ENCODE data around the gene OIP5. TPM values are rescaled to one million over a fixed set of nuclear protein-coding genes. Genes with fewer than 3 reads are reported as not detected.
"Not testable (repeated sequence)": the region's sequence is repeated elsewhere in the genome, so short reads cannot be mapped to it uniquely, and the experiment has no call there.

The OIP5 gene
- total RNA-seq, 2 experiments from 2014 or later: 17.1 to 17.2 TPM

DNA sequence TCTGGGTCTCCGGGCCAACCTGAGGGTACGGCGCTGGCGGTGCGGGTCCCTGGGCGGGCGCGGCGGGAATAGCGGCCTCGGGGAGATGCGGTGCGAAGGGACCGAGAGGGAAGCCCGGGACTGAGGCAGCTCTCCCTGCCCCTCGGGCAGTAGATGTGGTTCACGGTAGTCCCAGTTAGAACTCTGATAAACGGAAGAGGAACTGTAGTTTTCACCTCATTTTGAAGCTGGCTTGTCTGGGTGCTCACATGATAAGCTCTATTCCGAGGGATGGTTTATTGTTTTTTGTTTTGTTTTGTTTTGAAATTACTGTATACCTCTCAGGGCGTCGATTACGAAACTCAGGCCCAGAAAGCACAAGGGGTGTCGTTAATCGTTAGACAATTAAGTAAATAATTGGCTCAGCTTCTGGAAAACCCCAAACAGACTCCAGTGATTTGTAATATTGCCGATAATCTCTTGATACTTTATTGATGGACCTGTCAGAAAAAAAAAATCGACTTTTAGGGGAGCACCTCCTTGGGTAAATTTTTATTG is 703 bp upstream of the OIP5 start:
- ATAC-seq (ENCODE audit: low read depth) (no peak), DNase-seq (no peak)
- Mint-ChIP-seq H3K4me1 (peaks cover 29% of the 10 kb centered on the region), H3K4me3 (peak overlapping the region; percentile 98), H3K27me3 (no peaks in the 10 kb centered on the region), H3K36me3 (peaks cover 25% of the 10 kb centered on the region), H3K9me3 (no peaks in the 10 kb centered on the region), H3K27ac (peak overlapping the region; percentile 99)
- POLR2A ChIA-PET: interaction anchor here (0.6 to 2.4 kb wide), 24 partner anchors 8 to 786 kb away, joined by 3 to 26 read pairs (median 4); partner anchors contain the start of genes CHAC1, CHP1, EXD1 and INO80

DNA sequence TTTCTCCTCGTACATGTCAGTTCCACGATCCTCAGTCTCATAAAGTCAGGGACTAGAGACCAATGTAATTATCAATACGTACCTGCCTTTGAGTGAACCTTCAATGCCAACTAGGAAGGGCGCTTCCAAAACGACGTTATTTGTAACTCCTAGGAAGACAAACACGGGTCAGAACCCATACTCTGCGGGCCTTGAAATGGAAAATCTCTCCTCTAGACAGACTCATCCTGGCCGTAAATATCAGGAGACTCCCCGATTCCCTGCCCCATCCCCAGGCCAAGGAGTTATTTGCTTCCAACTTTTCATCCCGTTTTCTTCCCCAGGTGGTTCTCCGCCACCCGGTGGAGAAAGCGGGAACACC is 578 bp downstream of the OIP5 start:
- no peaks in the 10 kb centered on the region for H3K27me3 Mint-ChIP-seq
- ATAC-seq (ENCODE audit: low read depth) (no peak), DNase-seq (no peak)
- no peaks in the 10 kb centered on the region for H3K9me3 Mint-ChIP-seq
- POLR2A ChIA-PET: interaction anchor here (0.9 to 2.4 kb wide), 17 partner anchors 9 to 765 kb away, joined by 3 to 26 read pairs (median 5); partner anchors contain the start of genes CHAC1, CHP1, EXD1 and INO80
- peaks cover 21% of the 10 kb centered on the region for H3K4me1 Mint-ChIP-seq
- peak overlapping the region; percentile 99 for H3K27ac Mint-ChIP-seq
- peak overlapping the region; percentile 98 for H3K4me3 Mint-ChIP-seq
- peaks cover 21% of the 10 kb centered on the region for H3K36me3 Mint-ChIP-seq

DNA sequence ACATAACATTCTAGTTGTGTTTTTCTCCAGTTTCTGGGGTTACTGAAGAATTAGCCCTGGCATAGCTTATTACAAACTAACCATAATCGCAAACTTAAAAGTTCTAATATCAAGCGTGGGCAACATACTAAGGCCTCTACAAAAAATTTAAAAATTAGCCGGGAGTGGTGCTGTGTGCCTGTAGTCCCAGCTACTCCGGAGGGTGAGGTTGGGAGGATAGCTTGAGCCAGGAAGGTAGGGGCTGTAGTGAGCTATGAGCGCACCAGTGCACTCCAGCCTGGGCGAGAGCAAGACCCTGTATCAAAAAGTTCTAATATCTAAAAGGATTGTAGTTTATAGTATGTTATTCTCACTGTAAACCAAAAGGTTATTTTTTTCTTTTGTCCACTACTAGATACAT is 1.1 kb downstream of the OIP5 start:
- ATAC-seq (ENCODE audit: low read depth): no peak
- POLR2A ChIA-PET: no interaction called here
- no peaks in the 10 kb centered on the region for H3K9me3 Mint-ChIP-seq
- peaks cover 18% of the 10 kb centered on the region for H3K4me1 Mint-ChIP-seq
- H3K27me3 Mint-ChIP-seq: no peaks in the 10 kb centered on the region
- peak overlapping the region; percentile 99 for H3K27ac Mint-ChIP-seq
- DNase-seq: no peak
- H3K36me3 Mint-ChIP-seq: peaks cover 26% of the 10 kb centered on the region
- peak overlapping the region; percentile 98 for H3K4me3 Mint-ChIP-seq

DNA sequence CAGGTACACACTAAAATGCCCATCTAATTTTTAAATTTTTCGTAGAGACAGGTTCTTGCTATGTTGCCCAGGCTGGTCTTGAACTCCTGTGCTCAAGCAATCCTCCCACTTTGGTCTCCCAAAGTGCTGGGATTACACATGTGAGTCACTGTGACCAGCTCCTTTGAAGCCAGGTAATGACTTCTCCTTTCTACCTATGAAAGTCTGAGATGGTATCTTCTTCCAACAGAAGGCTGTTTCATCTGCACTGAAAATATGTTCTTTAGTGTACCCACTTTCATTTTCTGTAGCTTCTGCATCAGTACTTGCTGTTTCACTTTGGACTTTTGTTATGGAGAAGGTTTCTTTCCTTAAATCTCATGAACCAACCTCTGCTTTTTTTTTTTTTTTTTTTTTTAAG is 8.8 kb downstream of the OIP5 start:
- no peak for DNase-seq
- peaks cover 7% of the 10 kb centered on the region for H3K4me1 Mint-ChIP-seq
- peaks cover 37% of the 10 kb centered on the region for H3K36me3 Mint-ChIP-seq
- peak overlapping the region; percentile 58 for H3K27ac Mint-ChIP-seq
- POLR2A ChIA-PET: interaction anchor here (0.6 to 3.2 kb wide), 3 partner anchors 9 to 519 kb away, joined by 3 to 22 read pairs (median 4); partner anchors contain the start of genes NUSAP1 and OIP5
- no peaks in the 10 kb centered on the region for H3K27me3 Mint-ChIP-seq
- H3K4me3 Mint-ChIP-seq: no peak overlapping the region
- no peaks in the 10 kb centered on the region for H3K9me3 Mint-ChIP-seq
- ATAC-seq (ENCODE audit: low read depth): peak; percentile 58

DNA sequence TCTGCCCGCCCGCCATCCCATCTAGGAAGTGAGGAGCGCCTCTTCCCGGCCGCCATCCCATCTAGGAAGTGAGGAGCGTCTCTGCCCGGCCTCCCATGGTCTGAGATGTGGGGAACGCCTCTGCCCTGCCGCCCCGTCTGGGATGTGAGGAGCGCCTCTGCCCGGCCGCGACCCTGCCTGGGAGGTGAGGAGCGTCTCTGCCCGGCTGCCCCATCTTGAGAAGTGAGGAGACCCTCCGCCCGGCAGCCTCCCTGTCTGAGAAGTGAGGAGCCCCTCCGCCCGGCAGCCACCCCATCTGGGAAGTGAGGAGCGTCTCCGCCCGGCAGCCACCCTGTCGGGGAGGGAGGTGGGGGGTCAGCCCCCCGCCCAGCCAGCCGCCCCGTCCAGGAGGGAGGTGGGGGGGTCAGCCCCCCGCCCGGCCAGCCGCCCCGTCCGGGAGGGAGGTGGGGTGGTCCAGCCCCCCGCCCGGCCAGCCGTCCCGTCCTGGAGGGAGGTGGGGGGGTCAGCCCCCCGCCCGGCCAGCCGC is 11.5 kb downstream of the OIP5 start:
- H3K27me3 Mint-ChIP-seq; ATAC-seq (ENCODE audit: low read depth); H3K27ac Mint-ChIP-seq; H3K9me3 Mint-ChIP-seq; H3K4me1 Mint-ChIP-seq; H3K4me3 Mint-ChIP-seq; POLR2A ChIA-PET; DNase-seq: not testable (repeated sequence)
- H3K36me3 Mint-ChIP-seq: peaks cover 30% of the 10 kb centered on the region

DNA sequence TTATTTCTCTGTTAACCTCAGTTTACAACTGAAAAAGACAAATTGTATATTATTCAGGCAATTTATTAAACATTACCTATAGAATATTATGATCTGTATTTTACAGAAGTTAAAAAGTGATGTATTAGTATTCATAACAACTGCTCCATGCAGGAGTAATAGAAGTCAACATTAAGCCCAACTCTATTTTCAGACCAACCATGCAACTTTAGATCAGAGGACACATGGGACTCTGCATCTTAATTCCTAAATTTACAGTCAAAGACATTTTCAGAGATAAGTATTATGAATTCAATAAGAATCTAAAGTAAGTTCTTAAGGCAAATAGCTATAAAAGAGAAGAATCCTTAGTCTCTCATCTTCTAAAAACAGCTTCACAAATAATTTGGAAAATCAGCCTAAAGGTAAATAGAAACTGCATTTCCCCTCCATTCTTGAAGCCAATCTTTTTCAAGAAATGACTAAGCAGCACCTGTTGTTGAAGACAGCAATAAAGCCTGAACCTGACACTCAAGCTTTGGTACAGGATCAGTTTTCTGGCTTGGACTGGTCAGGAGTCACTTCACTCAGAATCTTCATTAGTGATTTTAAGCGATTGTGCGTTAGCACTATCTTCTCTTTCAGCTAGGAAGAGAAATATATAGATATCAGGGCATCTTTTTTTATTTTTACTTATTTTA is 23.0 kb downstream of the OIP5 start:
- Mint-ChIP-seq H3K4me1 (peaks cover 7% of the 10 kb centered on the region), H3K27me3 (no peaks in the 10 kb centered on the region), H3K4me3 (no peak overlapping the region), H3K27ac (no peak overlapping the region), H3K9me3 (no peaks in the 10 kb centered on the region), H3K36me3 (peaks cover 14% of the 10 kb centered on the region)
- DNase-seq: no peak
- POLR2A ChIA-PET: interaction anchor here (0.6 to 0.9 kb wide), 3 partner anchors 10 to 22 kb away, joined by 3 to 4 read pairs (median 3); no protein-coding TSS in a partner anchor
- no peak for ATAC-seq (ENCODE audit: low read depth)

DNA sequence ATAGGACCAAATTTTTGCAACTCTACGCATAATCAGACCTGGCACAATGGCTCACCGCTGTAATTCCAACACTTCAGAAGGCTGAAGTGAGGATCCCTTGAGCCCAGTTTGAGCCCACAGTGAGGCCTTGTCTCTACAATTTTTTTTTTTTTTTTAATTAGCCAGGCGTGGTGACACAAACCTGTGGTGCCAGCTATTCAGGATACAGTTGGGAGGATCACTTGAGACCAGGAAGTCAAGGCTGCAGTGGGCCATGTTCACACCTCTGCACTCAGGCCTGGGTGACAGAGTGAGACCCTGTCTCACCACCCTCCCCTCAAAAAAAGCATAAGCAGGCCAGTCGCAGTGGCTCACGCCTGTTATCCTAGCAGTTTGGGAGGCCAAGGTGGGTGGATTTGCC is 24.7 kb downstream of the OIP5 start:
- H3K9me3 Mint-ChIP-seq: no peaks in the 10 kb centered on the region
- POLR2A ChIA-PET: interaction anchor here (0.7 to 1.2 kb wide), 3 partner anchors 9 to 39 kb away, joined by 3 to 5 read pairs (median 3); no protein-coding TSS in a partner anchor
- H3K4me1 Mint-ChIP-seq: peaks cover 7% of the 10 kb centered on the region
- H3K4me3 Mint-ChIP-seq: no peak overlapping the region
- no peaks in the 10 kb centered on the region for H3K27me3 Mint-ChIP-seq
- H3K36me3 Mint-ChIP-seq: peaks cover 7% of the 10 kb centered on the region
- no peak overlapping the region for H3K27ac Mint-ChIP-seq
- DNase-seq: no peak
- no peak for ATAC-seq (ENCODE audit: low read depth)

DNA sequence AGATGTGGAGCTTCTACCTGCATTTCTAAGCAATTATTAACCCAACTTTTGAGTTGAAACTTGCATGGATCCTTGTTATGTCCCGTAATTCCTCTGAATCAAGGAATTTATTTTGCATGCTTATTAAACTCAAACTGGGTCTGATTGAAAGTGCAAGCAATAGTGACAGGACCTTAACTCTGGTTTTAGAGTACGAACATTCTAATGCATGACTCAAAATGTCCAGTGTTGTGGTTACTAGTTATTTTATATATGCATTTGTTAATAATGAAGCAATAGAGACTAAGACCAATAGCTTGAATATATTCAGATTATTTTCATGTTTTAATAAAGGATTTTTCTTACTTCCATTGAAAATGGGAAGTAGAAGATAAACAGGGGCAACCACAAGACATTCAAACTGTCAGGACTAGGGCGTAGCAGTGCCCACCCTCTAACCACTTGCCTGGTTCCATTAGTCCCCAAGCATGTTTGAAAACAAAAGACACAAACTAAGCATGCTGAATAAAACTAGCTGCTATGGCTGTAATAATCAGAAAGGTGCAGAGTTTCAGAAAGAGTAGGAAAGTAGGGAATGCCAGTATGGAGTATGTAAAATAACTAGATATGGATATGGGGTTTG is 28.1 kb downstream of the OIP5 start:
- H3K4me1 Mint-ChIP-seq: peaks cover 12% of the 10 kb centered on the region
- no peak overlapping the region for H3K4me3 Mint-ChIP-seq
- peaks cover 12% of the 10 kb centered on the region for H3K36me3 Mint-ChIP-seq
- H3K27me3 Mint-ChIP-seq: no peaks in the 10 kb centered on the region
- no peak for ATAC-seq (ENCODE audit: low read depth)
- H3K9me3 Mint-ChIP-seq: no peaks in the 10 kb centered on the region
- POLR2A ChIA-PET: no interaction called here
- no peak for DNase-seq
- no peak overlapping the region for H3K27ac Mint-ChIP-seq

DNA sequence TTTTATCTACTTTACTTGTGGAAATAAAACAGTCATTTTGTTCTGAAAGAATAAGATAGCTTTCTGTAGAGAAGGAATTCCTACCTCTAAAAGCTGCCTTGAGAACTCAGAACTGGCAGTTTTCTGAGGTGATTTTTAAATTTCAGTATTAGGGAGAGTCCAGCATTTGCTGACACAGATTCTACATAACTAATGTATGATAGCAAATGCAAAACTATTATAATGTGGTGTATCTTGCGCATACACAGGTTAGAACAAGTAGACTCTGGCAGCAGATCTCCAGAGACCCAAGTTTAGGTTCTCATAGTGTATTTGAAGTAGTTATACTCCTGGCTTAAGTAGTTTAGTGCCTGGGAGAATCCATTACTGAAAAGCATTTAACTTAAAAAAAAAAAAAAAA is 30.8 kb downstream of the OIP5 start:
- H3K4me3 Mint-ChIP-seq: no peak overlapping the region
- POLR2A ChIA-PET: no interaction called here
- no peaks in the 10 kb centered on the region for H3K9me3 Mint-ChIP-seq
- no peak for ATAC-seq (ENCODE audit: low read depth)
- no peak for DNase-seq
- peaks cover 10% of the 10 kb centered on the region for H3K4me1 Mint-ChIP-seq
- H3K27ac Mint-ChIP-seq: no peak overlapping the region
- H3K27me3 Mint-ChIP-seq: no peaks in the 10 kb centered on the region
- H3K36me3 Mint-ChIP-seq: peaks cover 17% of the 10 kb centered on the region

DNA sequence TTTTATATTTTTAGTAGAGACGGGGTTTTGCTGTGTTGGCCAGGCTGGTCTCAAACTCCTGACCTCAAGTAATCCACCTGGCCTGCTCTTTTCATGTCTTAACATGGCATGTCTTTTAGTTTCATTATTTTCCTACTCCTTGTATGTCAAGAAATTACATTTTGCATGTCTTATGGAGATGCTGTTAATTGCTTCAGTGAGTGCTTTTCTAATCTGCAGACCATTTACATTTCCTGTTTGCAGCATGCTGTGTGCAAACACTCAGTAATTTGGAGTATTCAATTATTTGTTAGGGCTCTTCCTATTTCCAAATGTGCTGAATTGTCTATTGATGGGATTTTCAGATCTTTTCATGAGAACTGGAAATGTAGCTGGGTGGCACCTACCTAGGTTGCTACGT is 31.3 kb downstream of the OIP5 start:
- ATAC-seq (ENCODE audit: low read depth); DNase-seq; POLR2A ChIA-PET; H3K9me3 Mint-ChIP-seq; H3K4me3 Mint-ChIP-seq; H3K4me1 Mint-ChIP-seq; H3K27me3 Mint-ChIP-seq; H3K27ac Mint-ChIP-seq: not testable (repeated sequence)
- peaks cover 17% of the 10 kb centered on the region for H3K36me3 Mint-ChIP-seq

DNA sequence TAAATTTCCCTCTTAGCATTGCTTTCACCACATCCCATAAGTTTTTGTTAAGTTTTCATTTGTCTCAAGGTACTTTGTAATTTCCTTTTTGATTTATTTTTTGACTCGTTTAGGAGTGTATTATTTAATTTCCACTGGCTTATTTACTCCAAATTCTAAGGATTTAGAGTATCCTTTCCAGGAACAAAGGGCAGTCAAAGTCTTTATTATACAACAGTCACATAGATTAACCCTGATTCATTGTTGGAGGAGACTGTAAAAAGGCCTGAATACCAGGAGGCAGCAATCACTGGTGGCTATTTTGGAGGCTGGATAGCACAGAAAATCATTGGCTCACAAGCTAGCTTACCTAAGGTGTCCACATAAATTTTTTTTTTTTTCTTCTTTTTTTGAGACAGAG is 39.9 kb downstream of the OIP5 start:
- POLR2A ChIA-PET: interaction anchor here (1.0 kb wide), 1 partner anchor 9 kb away, joined by 3 read pairs; no protein-coding TSS in a partner anchor
- DNase-seq (no peak), ATAC-seq (ENCODE audit: low read depth) (no peak)
- Mint-ChIP-seq H3K36me3 (peaks cover 19% of the 10 kb centered on the region), H3K4me1 (peaks cover 32% of the 10 kb centered on the region), H3K27me3 (no peaks in the 10 kb centered on the region), H3K9me3 (no peaks in the 10 kb centered on the region), H3K4me3 (no peak overlapping the region), H3K27ac (no peak overlapping the region)

DNA sequence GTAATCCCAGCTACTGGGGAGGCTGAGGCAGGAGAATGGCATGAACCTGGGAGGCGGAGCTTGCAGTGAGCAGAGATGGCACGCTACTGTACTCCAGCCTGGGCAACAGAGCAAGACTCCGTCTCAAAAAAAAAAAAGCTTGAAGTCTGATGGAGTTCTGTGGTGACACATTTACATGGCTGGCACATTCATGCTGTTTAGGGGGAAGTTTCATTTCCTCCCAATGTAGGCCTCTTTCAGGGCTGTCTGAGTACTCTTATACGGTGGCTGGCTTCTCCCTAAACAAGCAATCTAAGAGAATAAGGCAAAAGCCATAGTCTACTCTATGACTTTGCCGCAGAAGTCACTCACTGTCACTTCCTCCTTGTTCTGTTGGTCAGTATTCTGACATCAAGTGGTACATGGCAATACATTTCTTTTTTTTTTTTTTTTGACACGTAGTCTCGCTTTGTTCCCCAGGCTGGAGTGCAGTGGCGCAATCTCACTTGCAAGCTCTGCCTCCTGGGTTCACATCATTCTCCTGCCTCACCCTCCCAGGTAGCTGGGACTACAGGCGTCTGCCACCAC is 41.2 kb downstream of the OIP5 start:
- peaks cover 33% of the 10 kb centered on the region for H3K36me3 Mint-ChIP-seq
- no peaks in the 10 kb centered on the region for H3K9me3 Mint-ChIP-seq
- DNase-seq (no peak), ATAC-seq (ENCODE audit: low read depth) (no peak)
- POLR2A ChIA-PET: interaction anchor here (0.7 to 1.8 kb wide), 5 partner anchors 23 to 766 kb away, joined by 3 to 6 read pairs (median 3); partner anchors contain the start of genes CHP1, MGA, NUSAP1 and OIP5
- H3K4me1 Mint-ChIP-seq: peaks cover 39% of the 10 kb centered on the region
- peak overlapping the region; percentile 45 for H3K27ac Mint-ChIP-seq
- no peak overlapping the region for H3K4me3 Mint-ChIP-seq
- H3K27me3 Mint-ChIP-seq: no peaks in the 10 kb centered on the region

DNA sequence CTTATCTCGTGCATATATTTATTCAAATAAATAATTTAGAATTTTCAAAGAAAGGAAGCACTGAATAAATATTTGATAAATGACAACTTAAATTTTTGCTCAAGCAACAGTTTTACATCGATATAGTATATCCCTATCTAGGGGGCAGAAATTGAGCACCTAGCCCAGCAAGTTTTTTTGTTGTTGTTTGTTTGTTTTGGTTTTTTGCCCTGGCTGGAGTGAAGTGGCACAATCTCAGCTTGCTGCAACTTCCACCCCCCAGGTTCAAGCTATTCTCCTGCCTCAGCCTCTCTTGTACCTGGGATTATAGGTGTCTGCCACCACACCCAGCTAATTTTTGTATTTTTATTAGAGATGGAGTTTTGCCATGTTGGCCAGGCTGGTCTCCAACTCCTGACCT is 42.4 kb downstream of the OIP5 start:
- H3K27me3 Mint-ChIP-seq: no peaks in the 10 kb centered on the region
- ATAC-seq (ENCODE audit: low read depth) (no peak), DNase-seq (no peak)
- H3K9me3 Mint-ChIP-seq: no peaks in the 10 kb centered on the region
- peaks cover 41% of the 10 kb centered on the region for H3K36me3 Mint-ChIP-seq
- no peak overlapping the region for H3K27ac Mint-ChIP-seq
- H3K4me3 Mint-ChIP-seq: no peak overlapping the region
- POLR2A ChIA-PET: interaction anchor here (0.6 to 1.8 kb wide), 3 partner anchors 17 to 49 kb away, joined by 3 to 6 read pairs (median 4); partner anchors contain the start of genes NUSAP1 and OIP5
- peaks cover 42% of the 10 kb centered on the region for H3K4me1 Mint-ChIP-seq
